ENCODE results near the gene ITPR2. TPM values are rescaled to one million over a fixed set of nuclear protein-coding genes. Genes with fewer than 3 reads are reported as not detected.

Gene ITPR2
- total RNA-seq (ENCODE audit: low replicate concordance) = 9.1 and 33.3 TPM in 2 replicates

GRCh38 chr12:26832822-26833742 is at the start of gene ITPR2:
TSS of gene ITPR2 (minus strand) at chr12:26833194. CDS start at chr12:26832781, 413 bp downstream.

Other genes starting within 250 kb of the ITPR2 start
- 23.5 and 28.6 TPM in 2 replicates for gene INTS13, start 104.8 kb upstream of the ITPR2 start, total RNA-seq (ENCODE audit: low replicate concordance)
- gene FGFR1OP2, start 105.3 kb upstream of the ITPR2 start, total RNA-seq (ENCODE audit: low replicate concordance) = 42.1 and 44.9 TPM in 2 replicates
- gene TM7SF3, start 181.2 kb upstream of the ITPR2 start, total RNA-seq (ENCODE audit: low replicate concordance) = 84.0 and 163 TPM in 2 replicates
- gene MED21, start 189.4 kb upstream of the ITPR2 start, total RNA-seq (ENCODE audit: low replicate concordance) = 37.9 and 46.6 TPM in 2 replicates
- gene C12orf71, start 249.4 kb upstream of the ITPR2 start, total RNA-seq (ENCODE audit: low replicate concordance) = not detected in 2 replicates